NCI-H1417 treated with DMSO at 0.1 percent for 48 hours (cell line): Measurements from ENCODE around the gene DIO1.
A peak's percentile ranks its signal among the peaks of the same experiment; 100 is the strongest.
"Not testable (repeated sequence)": the region's sequence is repeated elsewhere in the genome, so short reads cannot be mapped to it uniquely, and the experiment has no call there.

Source experiments
- DNase-seq: peaks from one replicate; lab custom pipeline; 2025; lab: John Stamatoyannopoulos, UW

Gene DIO1

DNA sequence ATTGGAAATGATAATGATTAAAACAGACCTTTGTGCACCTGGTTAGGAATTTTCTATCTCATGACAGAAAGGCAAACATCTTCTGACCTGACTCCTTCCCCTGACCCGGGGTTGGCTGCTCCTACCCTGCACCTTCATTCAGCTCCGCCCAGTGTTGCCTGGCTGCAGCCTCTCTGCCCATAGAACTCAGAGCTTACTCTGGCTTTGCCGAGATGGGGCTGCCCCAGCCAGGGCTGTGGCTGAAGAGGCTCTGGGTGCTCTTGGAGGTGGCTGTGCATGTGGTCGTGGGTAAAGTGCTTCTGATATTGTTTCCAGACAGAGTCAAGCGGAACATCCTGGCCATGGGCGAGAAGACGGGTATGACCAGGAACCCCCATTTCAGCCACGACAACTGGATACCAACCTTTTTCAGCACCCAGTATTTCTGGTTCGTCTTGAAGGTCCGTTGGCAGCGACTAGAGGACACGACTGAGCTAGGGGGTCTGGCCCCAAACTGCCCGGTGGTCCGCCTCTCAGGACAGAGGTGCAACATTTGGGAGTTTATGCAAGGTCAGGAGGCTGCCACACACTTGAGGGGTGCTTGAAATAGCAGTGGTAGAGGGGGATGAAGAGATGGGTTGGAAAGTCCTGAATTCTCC is at the start of gene DIO1:
DIO1 (plus strand) TSS at position 189 of the 638 bp plus-strand sequence; CDS start at position 213, 24 bp downstream.
- DNase-seq: no peak

DNA sequence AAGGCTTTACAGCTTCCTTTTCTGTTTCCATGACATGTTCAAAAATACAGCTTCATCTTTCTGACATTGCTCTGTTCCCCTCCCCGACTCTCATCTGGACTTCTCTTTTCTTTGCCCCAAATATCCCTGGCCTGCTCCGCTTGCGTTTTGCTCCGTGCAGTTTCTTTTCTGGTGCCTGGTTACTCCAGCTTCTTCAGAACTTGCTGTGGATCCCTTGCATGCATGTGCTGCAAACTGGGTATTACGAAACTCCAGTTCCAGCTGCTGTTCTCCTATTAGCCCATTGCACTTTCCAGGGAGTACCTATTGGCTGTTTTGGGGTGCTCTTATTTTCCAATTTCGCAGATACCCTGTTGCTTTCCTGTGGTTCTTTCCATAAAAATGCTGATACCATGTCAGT is 46.0 kb upstream of the DIO1 start:
- no peak for DNase-seq

DNA sequence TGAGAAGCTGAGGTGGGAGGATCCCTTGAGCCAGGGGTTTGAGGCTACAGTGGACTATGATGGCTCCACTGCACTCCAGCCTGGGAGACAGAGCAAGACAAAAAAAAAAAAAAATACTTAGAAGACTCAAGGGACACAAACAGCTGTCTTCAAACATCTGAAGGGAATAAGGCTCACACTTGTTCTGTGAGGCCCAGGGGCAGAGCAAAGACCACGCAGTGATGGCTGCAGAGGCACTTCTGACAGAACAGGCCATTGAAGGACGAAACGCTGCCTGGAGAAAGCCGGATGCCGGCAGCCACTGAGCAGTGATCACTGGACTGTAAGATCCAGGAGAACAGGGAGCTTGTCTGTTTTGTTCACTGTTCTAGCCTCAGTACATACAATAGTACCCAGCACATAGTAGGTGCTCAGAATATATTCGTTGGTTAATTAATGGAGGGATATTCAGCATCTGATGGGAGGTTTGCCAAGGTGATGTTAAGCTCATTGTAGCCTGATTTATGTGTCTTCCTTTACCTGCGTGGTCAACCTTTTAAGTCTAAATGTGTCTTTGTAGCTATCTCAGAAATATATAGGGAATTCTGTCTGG is 43.8 kb upstream of the DIO1 start:
- no peak for DNase-seq

DNA sequence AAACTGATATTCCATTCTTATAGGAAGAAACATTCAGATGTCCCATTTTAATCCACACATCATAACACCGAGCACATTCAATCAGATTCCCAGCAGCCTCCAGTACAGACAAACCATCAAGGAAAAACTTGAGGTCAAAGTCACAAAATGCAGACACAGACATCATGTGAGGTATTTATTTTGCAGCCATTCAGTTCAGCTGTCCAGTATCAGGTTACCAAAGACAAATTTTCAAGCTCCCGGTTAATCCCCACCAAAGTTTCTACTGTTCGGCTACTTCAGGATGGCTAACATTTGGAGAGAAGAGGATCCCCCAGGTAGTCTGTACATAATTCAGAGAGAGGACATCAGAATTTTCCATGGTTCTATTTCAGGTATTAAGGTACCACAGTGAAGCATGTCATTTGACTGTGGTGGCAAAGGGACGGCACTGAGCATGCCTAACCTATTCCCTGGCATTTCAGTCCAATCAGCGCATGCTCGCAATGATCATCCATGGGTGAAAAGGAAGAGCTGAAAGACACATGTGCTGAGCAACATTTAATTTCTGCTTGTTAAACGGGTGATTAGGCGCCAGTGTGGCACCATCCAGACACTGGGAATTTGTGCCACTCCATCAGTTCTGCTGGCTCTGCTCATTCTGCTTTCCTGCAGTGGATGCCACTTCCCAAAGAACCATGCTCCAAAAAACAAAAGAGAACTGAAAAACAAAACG is 42.3 kb upstream of the DIO1 start:
- no peak for DNase-seq

DNA sequence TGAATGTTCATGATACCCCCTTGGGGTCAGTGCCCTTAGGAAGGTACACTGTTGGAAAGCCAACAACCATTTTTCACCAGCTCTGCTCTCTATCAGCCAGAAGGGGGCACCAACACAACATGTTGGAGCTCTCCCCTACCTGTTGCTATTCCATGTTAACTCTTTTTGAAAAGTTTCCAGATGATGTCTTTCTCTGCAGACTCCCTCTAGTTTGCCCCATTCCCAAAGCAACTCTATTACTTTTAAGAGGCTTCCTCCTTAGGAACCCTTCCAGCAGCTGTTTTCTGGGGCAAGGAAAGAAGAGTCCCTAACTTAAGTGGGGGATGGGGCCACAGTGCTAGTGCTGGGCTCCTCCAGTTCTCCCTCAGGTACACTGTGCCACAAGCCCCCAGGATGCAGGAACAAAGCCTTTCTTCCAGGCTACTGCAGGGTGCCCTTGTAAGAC is 33.0 kb upstream of the DIO1 start:
- no peak for DNase-seq

DNA sequence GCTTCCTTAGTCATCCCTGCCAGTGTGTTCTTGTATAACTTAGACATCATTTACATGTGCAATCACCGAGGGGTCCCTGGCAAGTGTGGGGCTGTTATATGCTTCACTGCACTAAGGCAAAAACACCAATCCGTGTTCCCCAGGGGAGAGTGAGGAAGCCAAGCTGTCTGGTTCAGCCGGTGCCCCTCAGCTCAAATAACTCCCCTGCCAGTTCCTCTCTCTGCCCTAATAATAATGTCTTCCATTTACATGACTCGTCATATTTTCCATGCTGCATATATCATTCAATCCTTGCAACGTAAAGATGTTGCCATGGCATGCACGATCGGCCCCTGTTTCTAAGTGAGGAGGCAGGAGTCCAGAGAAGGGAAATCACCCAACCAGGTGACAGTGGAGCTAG is 31.5 kb upstream of the DIO1 start:
- no peak for DNase-seq

DNA sequence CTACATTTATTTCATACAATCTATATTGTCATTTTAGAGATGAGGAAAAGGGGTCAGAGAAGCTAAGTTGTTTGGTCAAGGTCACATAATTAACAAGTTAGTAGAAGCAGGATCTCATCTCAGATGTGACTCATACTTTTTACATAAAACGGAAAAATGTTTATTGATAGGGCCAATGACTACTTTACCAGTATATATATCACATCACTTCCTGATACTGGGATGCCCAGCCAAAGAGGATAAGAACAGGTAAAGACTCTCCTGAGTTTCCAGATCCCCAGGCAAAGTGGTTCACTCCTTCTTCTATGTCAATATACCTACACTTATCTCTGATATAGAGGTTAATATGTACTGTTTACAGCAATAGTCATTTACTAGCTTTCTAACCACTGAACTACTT is 25.4 kb upstream of the DIO1 start:
- DNase-seq: no peak

DNA sequence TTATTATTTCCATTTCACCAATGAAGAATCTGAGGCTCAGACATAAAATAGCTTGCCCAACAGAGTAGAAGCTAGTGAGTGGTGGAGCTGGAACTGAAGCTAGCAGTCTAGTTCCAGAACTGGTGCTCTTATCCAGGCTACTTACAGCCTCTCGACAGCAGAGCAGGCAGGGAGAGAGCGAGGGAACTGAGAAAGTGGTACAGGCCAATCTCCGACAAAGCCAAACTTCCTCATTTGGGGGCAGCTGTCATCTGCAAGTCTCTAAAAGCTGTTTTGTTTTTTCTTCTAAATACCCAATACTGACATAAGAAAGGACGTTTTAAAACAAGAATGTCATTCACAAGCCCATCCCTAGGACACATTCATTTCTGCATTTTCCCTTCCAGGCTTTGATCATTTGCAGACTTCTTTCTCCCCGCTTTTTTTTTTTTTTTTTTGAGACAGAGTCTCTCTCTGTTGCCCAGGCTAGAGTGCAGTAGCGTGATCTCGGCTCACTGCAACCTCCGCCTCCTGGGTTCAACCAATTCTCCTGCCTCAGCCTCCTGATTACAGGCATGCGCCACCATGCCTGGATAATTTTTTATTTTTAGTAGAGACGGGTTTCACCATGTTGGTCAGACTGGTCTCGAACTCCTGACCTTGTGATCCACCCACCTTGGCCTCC is 24.4 kb upstream of the DIO1 start:
- no peak for DNase-seq

DNA sequence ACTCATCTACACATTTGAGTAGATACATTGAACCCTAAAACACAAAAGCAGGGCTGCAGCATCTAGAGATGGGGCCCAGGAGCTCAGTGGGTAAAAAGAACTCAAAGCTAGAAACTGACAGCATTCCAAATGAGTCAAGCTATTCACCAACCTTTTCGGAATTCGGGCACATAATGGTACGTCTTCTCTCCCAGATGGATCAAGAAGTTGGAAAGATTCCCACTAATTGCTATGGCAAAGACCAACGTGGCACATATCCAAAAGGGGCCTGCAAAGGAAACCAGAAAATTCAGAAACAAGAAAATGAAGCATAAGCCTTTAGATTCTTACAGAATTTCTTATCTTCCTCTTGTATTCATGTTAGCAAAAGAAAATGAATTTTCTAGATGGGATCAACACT is 22.8 kb upstream of the DIO1 start:
- no peak for DNase-seq

DNA sequence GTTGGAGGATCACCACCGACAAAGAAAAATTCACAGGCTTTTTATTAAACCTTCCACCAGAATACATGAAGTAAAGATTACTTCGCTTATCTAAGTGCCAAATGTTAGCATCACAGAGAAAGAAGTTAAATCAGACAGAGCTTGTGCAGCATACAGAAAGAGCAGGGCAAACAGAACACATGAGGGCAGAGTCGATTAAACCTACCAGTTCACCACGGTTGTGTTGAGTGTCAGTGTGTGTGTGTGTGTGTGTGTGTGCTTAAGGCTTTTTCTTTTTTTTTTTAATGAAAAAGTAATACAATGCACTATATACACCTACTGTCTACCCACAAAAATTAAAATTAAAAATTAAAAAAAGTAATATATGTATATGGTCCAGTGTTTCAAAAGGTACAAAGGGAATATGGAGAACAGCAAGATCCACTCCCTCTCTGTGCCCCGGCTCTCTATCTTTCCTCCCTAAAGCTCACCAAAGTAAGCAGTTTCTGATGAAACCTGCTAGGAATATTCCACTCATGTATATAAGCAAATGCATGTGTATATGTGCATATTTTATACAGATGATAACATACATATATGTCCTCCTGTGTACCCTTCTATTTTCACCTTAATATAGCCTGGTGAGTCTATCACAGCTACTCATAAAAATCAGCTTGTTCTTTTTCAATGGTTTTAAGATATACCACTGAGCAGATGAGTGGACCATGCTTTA is 22.1 kb upstream of the DIO1 start:
- DNase-seq: no peak

DNA sequence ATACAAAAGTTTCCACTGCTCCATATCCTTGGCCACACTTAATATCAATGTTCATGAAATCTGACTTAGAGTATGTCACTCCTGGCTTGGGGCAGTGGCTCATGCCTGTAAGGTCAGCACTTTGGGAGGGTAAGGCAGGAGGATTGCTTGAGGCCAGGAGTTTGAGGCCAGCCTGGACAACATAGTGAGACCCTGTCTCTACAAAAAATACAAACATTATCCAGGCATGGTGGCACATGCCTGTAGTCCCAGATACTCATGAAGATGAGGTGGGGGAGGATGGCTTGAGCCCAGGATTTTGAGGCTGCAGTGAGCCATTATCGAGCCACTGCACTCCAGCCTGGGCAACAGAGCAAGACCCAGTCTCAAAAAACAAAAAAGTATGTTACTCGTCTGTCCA is 18.8 kb upstream of the DIO1 start:
- not testable (repeated sequence) for DNase-seq

DNA sequence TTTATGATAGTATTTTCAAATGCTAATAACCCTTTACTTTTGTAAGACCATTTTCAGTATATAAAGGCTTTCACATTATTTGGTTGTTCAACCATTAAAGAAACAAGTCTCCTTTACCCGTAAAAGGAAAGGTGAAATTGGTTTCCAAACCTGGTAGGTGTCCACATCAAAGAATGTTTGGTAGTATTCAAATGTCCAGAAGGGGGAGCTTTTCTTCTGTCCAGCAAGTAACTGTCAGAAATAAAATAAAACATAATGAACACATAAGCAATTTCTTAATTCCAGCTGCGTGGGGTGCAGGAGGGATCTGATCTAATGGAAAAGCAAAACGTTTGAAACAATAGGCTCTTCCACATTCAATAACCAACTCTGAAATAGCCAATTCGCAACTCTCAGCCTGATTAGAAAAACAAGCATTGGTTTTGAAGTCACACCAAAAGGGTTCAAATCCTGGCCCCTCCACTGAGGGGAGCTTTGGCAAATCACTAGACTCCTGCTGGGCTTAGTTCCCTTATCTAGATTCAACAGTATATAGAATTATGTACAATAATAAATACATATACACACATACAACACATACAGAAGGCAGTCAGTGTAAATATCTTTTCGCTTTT is 15.4 kb upstream of the DIO1 start:
- DNase-seq: no peak

DNA sequence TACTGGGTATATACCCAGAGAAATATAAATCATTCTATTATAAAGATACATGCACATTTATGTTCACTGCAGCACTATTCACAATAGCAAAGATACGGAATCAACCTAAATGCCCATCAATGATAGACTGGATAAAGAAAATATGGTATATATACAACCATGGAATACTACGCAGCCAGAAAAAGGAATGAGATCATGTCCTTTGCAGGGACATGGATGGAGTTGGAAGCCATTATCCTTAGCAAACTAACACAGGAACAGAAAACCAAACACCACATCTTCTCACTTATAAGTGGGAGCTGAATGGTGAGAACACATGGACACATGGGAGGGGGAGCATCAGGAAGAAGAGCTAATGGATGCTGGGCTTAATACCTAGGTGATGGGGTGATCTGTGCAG is 12.1 kb upstream of the DIO1 start:
- DNase-seq: not testable (repeated sequence)

DNA sequence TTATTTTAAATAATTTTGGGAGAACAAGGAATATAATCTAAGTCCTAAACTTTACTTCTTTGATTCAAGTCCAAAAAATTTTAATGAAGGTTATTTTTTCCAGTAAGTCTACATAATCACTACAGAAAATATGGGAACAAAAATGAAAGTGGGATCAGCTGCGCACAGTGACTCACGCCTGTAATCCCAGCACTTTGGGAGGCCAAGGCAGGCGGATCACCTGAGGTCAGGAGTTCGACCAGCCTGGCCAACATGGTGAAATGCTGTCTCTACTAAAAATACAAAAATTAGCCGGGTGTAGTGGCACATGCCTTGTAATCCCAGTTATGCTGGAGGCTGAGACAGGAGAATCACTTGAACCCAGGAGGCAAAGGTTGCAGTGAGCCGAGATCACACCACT is 10.4 kb upstream of the DIO1 start:
- DNase-seq: not testable (repeated sequence)

DNA sequence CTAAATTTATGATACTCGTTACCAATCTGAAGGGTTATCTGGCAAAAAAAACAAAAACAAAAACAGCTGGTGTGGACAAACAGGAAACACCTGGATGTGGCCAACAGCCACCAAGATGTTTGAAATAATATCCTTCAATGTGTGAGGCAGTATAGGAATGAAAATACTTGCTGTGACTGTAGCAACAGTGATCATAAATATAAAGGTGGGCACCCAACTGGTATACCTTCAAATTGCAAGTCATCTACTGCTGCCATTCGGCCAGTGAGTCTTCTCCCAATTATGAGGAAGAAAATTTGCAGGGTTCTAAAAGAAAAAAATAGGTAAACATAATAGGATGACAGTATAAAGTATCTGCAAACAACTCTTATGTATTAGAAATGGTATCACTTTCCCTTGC is 5.3 kb upstream of the DIO1 start:
- DNase-seq: no peak

DNA sequence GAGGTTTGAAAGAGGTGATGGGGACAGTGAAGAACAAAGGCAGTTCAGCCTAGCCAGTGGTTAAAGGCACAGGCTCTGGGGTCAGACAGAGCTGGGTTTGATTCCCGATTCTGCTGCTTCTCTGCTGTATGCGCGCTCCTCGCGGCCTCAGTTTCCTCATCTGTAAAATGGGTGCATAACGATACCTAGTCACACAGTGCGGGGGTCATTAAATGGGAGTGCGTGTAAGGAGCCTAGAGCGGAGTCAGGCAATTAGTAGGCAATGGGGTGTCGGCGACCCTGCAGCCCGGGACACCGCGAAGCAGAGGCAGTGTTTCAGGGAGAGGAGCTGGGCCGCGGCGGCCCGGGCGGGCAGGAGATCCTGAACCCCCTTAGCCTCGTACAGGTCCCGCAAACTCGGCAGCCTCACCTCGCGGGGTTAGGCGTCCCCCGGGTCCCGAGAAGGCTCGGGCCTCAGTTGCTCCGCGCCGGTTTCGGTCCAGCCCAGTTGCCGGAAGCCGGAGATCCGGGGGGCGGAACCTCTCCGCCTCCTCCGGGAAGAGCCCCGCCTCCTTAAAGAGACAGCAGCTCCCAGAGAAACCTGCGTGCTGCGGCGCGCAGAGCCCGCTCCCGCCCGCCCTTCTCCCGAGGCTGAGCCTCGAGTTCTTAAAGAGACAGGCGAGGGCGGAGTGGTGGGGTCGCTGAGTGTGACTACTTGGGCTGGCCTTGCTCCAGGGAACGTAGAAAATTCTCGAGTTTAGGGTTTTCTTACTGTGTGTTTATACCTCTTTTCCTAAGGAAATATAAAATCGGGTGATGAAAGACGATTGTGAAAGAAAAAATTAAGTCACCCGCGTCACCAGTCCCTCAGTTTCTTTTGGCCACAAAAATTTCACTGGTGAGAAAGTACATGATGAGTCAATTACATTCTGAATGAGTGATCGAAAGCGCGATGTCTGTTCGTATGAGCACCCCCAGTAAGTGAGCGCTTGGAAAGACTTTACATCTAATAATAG is 4.4 kb upstream of the DIO1 start, which contains the start of gene YIPF1:
YIPF1 (minus strand) TSS at position 494 of the 995 bp plus-strand sequence. CDS start 860 bp downstream, outside the sequence.
- DNase-seq: peak; percentile 39

DNA sequence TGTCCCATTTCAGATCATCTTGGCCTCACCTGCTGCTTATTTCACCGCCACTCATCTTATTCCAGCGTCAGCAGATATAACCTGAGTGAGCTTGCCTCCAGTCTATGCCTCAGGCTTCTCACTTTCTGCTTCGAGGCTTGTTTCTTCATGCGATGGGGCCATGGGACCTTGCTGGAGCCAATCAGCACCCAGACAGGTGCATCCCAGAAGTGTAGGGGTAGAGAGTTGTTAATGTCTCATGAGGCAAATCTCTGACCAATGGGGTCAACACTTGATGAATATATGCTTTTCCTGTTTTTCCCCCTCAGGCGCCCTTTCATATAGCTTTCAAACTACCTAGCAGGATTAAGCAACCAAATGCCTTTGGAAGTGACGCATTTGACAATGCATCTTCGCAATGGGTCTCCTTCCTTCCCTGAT is 3.5 kb upstream of the DIO1 start:
- no peak for DNase-seq

DNA sequence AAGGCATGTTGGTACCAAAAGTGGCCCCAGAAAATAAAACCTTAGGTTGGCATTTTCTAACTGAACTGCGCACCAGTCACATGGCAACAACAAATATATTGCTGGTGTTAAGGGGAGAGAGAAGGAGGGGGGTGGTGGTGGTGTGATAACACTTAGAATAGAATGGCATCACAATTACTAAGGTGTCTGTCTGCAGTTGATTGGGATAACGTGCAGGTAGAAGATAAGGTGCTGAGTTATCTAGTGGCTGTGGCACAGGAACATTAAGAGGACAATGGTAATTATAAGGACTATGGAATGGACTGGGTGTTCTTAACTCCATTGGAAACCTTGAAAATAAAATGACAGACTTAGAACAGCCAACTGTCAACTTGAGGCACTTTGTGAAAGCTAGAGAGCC is 3.0 kb upstream of the DIO1 start:
- DNase-seq: no peak

DNA sequence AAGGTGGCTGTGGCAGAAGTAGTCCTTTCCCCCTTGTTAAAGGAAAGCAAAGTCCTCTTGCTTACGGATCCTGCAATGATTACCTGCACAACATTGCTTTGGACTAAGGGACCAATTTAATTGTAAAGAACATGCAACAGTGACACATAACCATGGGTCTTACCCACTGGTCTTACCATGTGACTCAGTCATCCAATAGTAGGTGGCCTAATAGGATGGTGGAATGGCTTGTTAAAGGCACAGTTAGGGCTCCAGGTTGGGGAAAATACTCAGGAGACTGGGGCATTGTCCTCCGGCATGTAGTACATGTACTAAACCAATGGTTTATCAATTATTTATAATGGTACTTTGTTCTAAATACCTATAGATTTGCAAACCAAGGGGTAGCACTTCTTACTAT is 2.3 kb upstream of the DIO1 start:
- no peak for DNase-seq

DNA sequence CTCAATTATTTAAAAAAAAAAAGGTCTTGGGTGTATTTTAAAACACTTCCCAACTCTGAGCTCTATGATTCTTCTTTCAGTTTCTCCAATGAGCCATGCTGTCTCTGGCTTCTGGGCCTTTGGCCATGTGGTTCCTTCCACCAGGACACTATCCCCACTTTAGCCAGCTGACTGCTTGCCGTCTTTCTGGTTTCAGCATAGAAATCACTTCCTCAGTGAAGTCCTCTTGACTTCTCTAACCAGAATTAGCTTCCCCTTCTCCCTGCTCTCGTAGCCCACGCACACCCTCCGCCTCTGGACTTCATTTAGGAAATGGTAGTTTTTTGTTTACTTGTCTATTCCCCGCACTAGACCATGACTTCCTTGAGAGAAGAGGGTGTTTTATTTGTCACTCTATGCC is 1.1 kb upstream of the DIO1 start:
- DNase-seq: no peak
